Neural cell (in vitro differentiated cells): ENCODE results near the gene URI1.

Experiments used
- CTCF ChIP-seq: fragments of 450-650 bp; IDR thresholded peaks from 2 replicates; pipeline ENCODE4 v1.5.1; 2014; ENCODE audit warnings: antibody characterized with exemption, mild to moderate bottlenecking, moderate library complexity; ENCODE audit not compliant: poor library complexity, severe bottlenecking
- EP300 ChIP-seq: fragments of 450-650 bp; conservative IDR thresholded peaks from 2 replicates; pipeline ENCODE4 v1.6.1; 2014; ENCODE audit warnings: antibody characterized with exemption, mild to moderate bottlenecking, moderate library complexity; ENCODE audit not compliant: poor library complexity, severe bottlenecking
- EZH2 ChIP-seq: fragments of 200-600, 300-800 bp; shearing (Covaris generic), sonication (generic); IDR thresholded peaks from 2 replicates; pipeline ENCODE4 v1.6.1; 2014; ENCODE audit warnings: antibody characterized with exemption, low read length, borderline replicate concordance, mild to moderate bottlenecking; ENCODE audit not compliant: insufficient read depth, poor library complexity, severe bottlenecking
- MXI1 ChIP-seq: fragments of 450-650 bp; conservative IDR thresholded peaks from 2 replicates; pipeline ENCODE4 v1.6.1; 2014; ENCODE audit warnings: antibody characterized with exemption, mild to moderate bottlenecking; ENCODE audit not compliant: poor library complexity, severe bottlenecking
- POLR2AphosphoS5 ChIP-seq: IDR thresholded peaks from 2 replicates; pipeline ENCODE4 v1.6.1; 2012
- REST ChIP-seq: IDR thresholded peaks from 2 replicates; pipeline ENCODE4 v1.6.1; 2012; ENCODE audit warnings: borderline replicate concordance
- TAF1 ChIP-seq: IDR thresholded peaks from 2 replicates; pipeline ENCODE4 v1.6.1; 2012; ENCODE audit warnings: low read depth

GRCh38 chr19:30065680-30066606, 123.9 kb downstream of the URI1 start:
- TF ChIP-seq POLR2AphosphoS5, result no peak
- no peak for TF ChIP-seq CTCF
- no peak for TF ChIP-seq REST
- no peak for TF ChIP-seq EP300
- TF ChIP-seq EZH2, result no peak
- TF ChIP-seq TAF1, result no peak
- no peak for TF ChIP-seq MXI1
